ENCODE measurements around the gene TOMM70.
"Not testable (repeated sequence)": the region's sequence is repeated elsewhere in the genome, so short reads cannot be mapped to it uniquely, and the experiment has no call there.

The TOMM70 gene

GRCh38 chr3:100400780-100401673 is at the start of gene TOMM70, which contains the start of gene LNP1:
Gene TOMM70 (minus strand): TSS chr3:100401089. CDS start chr3:100400949, 140 bp downstream.
Gene LNP1 (plus strand): TSS chr3:100401539. CDS start chr3:100429730, 28,191 bp downstream.
- peak; percentile 97 for DNase-seq

GRCh38 chr3:100449214-100449613 is 48.3 kb upstream of the TOMM70 start:
- no peak for DNase-seq

- DNase-seq, result no peak
Measured at GRCh38 chr3:100448079-100448478, 47.2 kb upstream of the TOMM70 start.

- not testable (repeated sequence) for DNase-seq
Measured at GRCh38 chr3:100447067-100447466, 46.2 kb upstream of the TOMM70 start.

GRCh38 chr3:100443690-100444089 is 42.8 kb upstream of the TOMM70 start:
- no peak for DNase-seq

GRCh38 chr3:100440895-100441294 is 40.0 kb upstream of the TOMM70 start:
- no peak for DNase-seq

GRCh38 chr3:100438623-100438974 is 37.7 kb upstream of the TOMM70 start:
- DNase-seq, result no peak

- no peak for DNase-seq
Measured at GRCh38 chr3:100437721-100438622, 37.1 kb upstream of the TOMM70 start.

GRCh38 chr3:100436951-100437350 is 36.1 kb upstream of the TOMM70 start:
- DNase-seq, result no peak

GRCh38 chr3:100429187-100429716 is 28.4 kb upstream of the TOMM70 start:
- DNase-seq, result no peak

GRCh38 chr3:100427699-100428098 is 26.8 kb upstream of the TOMM70 start:
- DNase-seq, result no peak

GRCh38 chr3:100426067-100426682 is 25.3 kb upstream of the TOMM70 start:
- DNase-seq, result no peak

GRCh38 chr3:100425316-100425715 is 24.4 kb upstream of the TOMM70 start:
- DNase-seq, result no peak

- DNase-seq, result no peak
Measured at GRCh38 chr3:100424261-100424660, 23.4 kb upstream of the TOMM70 start.

- no peak for DNase-seq
Measured at GRCh38 chr3:100423611-100424010, 22.7 kb upstream of the TOMM70 start.

- DNase-seq, result no peak
Measured at GRCh38 chr3:100420885-100421284, 20.0 kb upstream of the TOMM70 start.

- no peak for DNase-seq
Measured at GRCh38 chr3:100419406-100419805, 18.5 kb upstream of the TOMM70 start.

GRCh38 chr3:100416863-100417262 is 16.0 kb upstream of the TOMM70 start:
- no peak for DNase-seq

- no peak for DNase-seq
Measured at GRCh38 chr3:100416176-100416575, 15.3 kb upstream of the TOMM70 start.

- no peak for DNase-seq
Measured at GRCh38 chr3:100413613-100414012, 12.7 kb upstream of the TOMM70 start.

GRCh38 chr3:100412912-100413590 is 12.2 kb upstream of the TOMM70 start:
- DNase-seq, result no peak
